NCI-H774 (cell line): ENCODE results near the gene TUBA1B.
A peak's percentile ranks its signal among the peaks of the same experiment; 100 is the strongest.

Experiments used
- DNase-seq: peaks from one replicate; lab custom pipeline; 2025; lab: John Stamatoyannopoulos, UW

The TUBA1B gene

GRCh38 chr12:49089821-49090773, 41.1 kb downstream of the TUBA1B start:
- DNase-seq: no peak

GRCh38 chr12:49088932-49089330, 42.3 kb downstream of the TUBA1B start:
- DNase-seq: no peak

GRCh38 chr12:49088150-49088931, 42.9 kb downstream of the TUBA1B start:
- peak; percentile 87 for DNase-seq

DNA sequence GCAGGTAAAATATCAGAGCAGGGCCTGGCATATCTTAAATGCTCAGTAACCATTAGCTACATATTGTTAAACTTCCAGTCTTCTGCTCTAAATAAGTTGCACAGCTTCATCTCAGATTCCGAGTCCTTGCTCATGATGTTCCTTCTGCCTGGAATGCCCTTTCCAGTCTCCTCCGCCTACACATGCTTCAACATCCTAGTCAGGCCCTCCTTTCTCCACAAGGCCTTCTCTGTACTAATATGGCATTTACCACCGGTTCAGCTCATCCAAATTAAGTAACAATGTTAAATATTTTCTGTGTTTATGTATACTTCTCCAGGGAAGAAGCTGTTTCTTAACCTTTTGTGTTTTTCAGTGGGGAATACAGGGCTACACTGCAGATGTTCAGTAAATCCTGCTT, 45.1 kb downstream of the TUBA1B start:
- no peak for DNase-seq

GRCh38 chr12:49084438-49084837, 46.8 kb downstream of the TUBA1B start:
- DNase-seq: no peak

DNA sequence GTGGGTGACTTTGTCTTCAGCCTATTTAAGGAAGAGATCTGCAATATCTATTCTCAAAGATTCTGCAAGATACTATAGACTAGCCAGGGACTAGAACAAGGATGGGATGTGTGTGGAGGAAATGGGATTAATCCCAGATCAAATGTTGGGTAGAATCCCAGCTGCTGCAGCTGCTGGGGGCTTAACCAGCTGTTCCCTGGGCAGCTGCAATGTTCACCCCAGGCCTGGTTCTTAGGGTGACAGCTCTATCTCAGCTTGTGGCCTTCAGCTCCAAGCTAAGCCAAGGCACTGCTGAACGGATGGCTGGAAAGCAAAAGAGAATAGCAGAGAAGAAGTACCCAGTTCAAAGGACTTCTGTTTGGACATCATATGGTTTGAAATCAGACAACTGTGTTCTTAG, 51.4 kb downstream of the TUBA1B start:
- DNase-seq: no peak
